IMR-90 (cell line): ENCODE data around the gene PPP1R37. TPM values are rescaled to one million over a fixed set of nuclear protein-coding genes. Genes with fewer than 3 reads are reported as not detected.
A peak's percentile ranks its signal among the peaks of the same experiment; 100 is the strongest.

Source experiments
- ATAC-seq: fragments of 200-7000 bp; cut with Tn5 transposase; 2 replicates; pipeline ENCODE4 v1.9.1; 2020; ENCODE audit warnings: low read depth, mild to moderate bottlenecking, moderate library complexity
- BruUV-seq: library from RNA; stranded (reverse); fragments of 400-500 nt; replicated peaks from 2 replicates; lab custom pipeline; 2021; lab: Mats Ljungman, UMichigan
- CTCF ChIA-PET: fragments of 300-600 bp; formaldehyde crosslinking; extraction: SDS; loops from one replicate; lab custom pipeline; 2021; ENCODE audit warnings: antibody characterized with exemption; lab: Yijun Ruan, JAX
- POLR2A ChIA-PET: fragments of 300-600 bp; sonication (Branson Sonifier 250); formaldehyde crosslinking; loops from one replicate; lab custom pipeline; 2022; ENCODE audit warnings: antibody characterized with exemption; ENCODE audit not compliant: unreplicated experiment; lab: Charles Lee
- DNase-seq: peaks from one replicate; pipeline ENCODE4 v3.0.0; 2013
- H2AFZ ChIP-seq: replicated peaks from 2 replicates; pipeline ENCODE3; 2013; ENCODE audit warnings: low read length, mild to moderate bottlenecking; ENCODE audit not compliant: poor library complexity
- H2AK5ac ChIP-seq: 2 replicates; pipeline ENCODE4 v1.6.1; 2013; ENCODE audit warnings: low read depth, low read length, inconsistent platforms
- H2AK9ac ChIP-seq: replicated peaks from 2 replicates; pipeline ENCODE3; 2013; ENCODE audit warnings: mild to moderate bottlenecking, low read depth, low read length, moderate library complexity; ENCODE audit not compliant: poor library complexity
- H2BK120ac ChIP-seq: 2 replicates; pipeline ENCODE4 v1.6.1; 2013; ENCODE audit warnings: low read depth, low read length, inconsistent platforms
- H2BK15ac ChIP-seq: 3 replicates; pipeline ENCODE4 v1.6.1; 2013; ENCODE audit warnings: low read depth, low read length, inconsistent platforms
- H2BK20ac ChIP-seq: 2 replicates; pipeline ENCODE4 v1.6.1; 2013; ENCODE audit warnings: low read depth, mild to moderate bottlenecking, inconsistent platforms, low read length, moderate library complexity
- H2BK5ac ChIP-seq: 2 replicates; pipeline ENCODE4 v1.6.1; 2013; ENCODE audit warnings: mild to moderate bottlenecking, low read depth, low read length, inconsistent platforms; ENCODE audit not compliant: poor library complexity, severe bottlenecking
- H3K14ac ChIP-seq: replicated peaks from 2 replicates; pipeline ENCODE4 v1.6.1; 2013; ENCODE audit warnings: low read depth, low read length, inconsistent platforms
- H3K18ac ChIP-seq: 2 replicates; pipeline ENCODE4 v1.6.1; 2013; ENCODE audit warnings: low read depth, low read length, control low read depth
- H3K23ac ChIP-seq: 2 replicates; pipeline ENCODE4 v1.6.1; 2013; ENCODE audit warnings: low read depth, low read length, inconsistent platforms
- H3K27ac ChIP-seq: 2 replicates; pipeline ENCODE4 v1.5.1; 2013; ENCODE audit warnings: mild to moderate bottlenecking, control low read depth, low read length; ENCODE audit not compliant: insufficient read depth
- H3K27me3 ChIP-seq: 2 replicates; pipeline ENCODE4 v1.6.1; 2013; ENCODE audit warnings: low read length; ENCODE audit not compliant: control insufficient read depth, insufficient read depth
- H3K36me3 ChIP-seq: 2 replicates; pipeline ENCODE4 v1.6.1; 2013; ENCODE audit warnings: low read length, mixed read lengths; ENCODE audit not compliant: control insufficient read depth, insufficient read depth
- H3K4ac ChIP-seq: 2 replicates; pipeline ENCODE4 v1.6.1; 2013; ENCODE audit warnings: low read depth, low read length, inconsistent platforms
- H3K4me1 ChIP-seq: 2 replicates; pipeline ENCODE4 v1.6.1; 2013; ENCODE audit warnings: low read length, mixed read lengths; ENCODE audit not compliant: control insufficient read depth, insufficient read depth
- H3K4me2 ChIP-seq: 2 replicates; pipeline ENCODE4 v1.6.1; 2013; ENCODE audit warnings: low read depth, mild to moderate bottlenecking, control low read depth, low read length, moderate library complexity
- H3K4me3 ChIP-seq: 2 replicates; pipeline ENCODE4 v1.5.1; 2013; ENCODE audit warnings: low read depth, mild to moderate bottlenecking, control low read depth, low read length, moderate library complexity; ENCODE audit not compliant: insufficient read depth
- H3K56ac ChIP-seq: 2 replicates; pipeline ENCODE4 v1.6.1; 2013; ENCODE audit warnings: low read length, inconsistent platforms; ENCODE audit not compliant: insufficient read depth; ENCODE audit errors: extremely low read depth
- H3K79me1 ChIP-seq, 2 experiments: 2 replicates each; pipeline ENCODE4 v1.6.1; 2013; ENCODE audit warnings: low read length in 2 of 2, inconsistent platforms in 1 of 2, low read depth in 1 of 2
- H3K9ac ChIP-seq: 2 replicates; pipeline ENCODE4 v1.6.1; 2013; ENCODE audit warnings: low read depth, low read length, control low read depth
- H3K9me1 ChIP-seq: 2 replicates; pipeline ENCODE4 v1.6.1; 2013; ENCODE audit warnings: low read length, inconsistent platforms; ENCODE audit not compliant: insufficient read depth
- H3K9me3 ChIP-seq: 2 replicates; pipeline ENCODE4 v1.6.1; 2013; ENCODE audit warnings: low read length; ENCODE audit not compliant: control insufficient read depth, insufficient read depth
- H4K20me1 ChIP-seq: 2 replicates; pipeline ENCODE4 v1.6.1; 2013; ENCODE audit warnings: low read length, inconsistent platforms; ENCODE audit not compliant: insufficient read depth
- H4K5ac ChIP-seq: 2 replicates; pipeline ENCODE4 v1.6.1; 2013; ENCODE audit warnings: mild to moderate bottlenecking, low read depth, low read length, control low read depth
- H4K8ac ChIP-seq, 2 experiments: 2 replicates each; pipeline ENCODE4 v1.6.1; 2013; ENCODE audit warnings: low read depth in 2 of 2, low read length in 2 of 2, control low read depth in 1 of 2, inconsistent platforms in 1 of 2
- H4K91ac ChIP-seq: 2 replicates; pipeline ENCODE4 v1.6.1; 2013; ENCODE audit warnings: low read depth, low read length, inconsistent platforms; ENCODE audit not compliant: insufficient read depth
- BHLHE40 ChIP-seq: fragments of 150-350 bp; IDR thresholded peaks from 2 replicates; pipeline ENCODE4 v1.6.1; 2016; ENCODE audit warnings: mild to moderate bottlenecking, low read depth, low read length
- CHD1 ChIP-seq: IDR thresholded peaks from 2 replicates; pipeline ENCODE4 v1.6.1; 2012; ENCODE audit warnings: low read depth, low read length, improper control_type of control experiment
- CTCF ChIP-seq: conservative IDR thresholded peaks from 2 replicates; pipeline ENCODE4 v1.5.1; 2012; ENCODE audit warnings: mild to moderate bottlenecking, low read depth, low read length, improper control_type of control experiment
- FOS ChIP-seq: fragments of 150-350 bp; IDR thresholded peaks from 2 replicates; pipeline ENCODE4 v1.6.1; 2016; ENCODE audit warnings: low read depth, low read length
- MAFK ChIP-seq: IDR thresholded peaks from 2 replicates; pipeline ENCODE4 v1.6.1; 2012; ENCODE audit warnings: low read depth, low read length, improper control_type of control experiment
- MXI1 ChIP-seq: IDR thresholded peaks from 2 replicates; pipeline ENCODE4 v1.6.1; 2012; ENCODE audit warnings: low read depth, mild to moderate bottlenecking, low read length, moderate library complexity, borderline replicate concordance
- NFE2L2 ChIP-seq: fragments of 150-350 bp; IDR thresholded peaks from 2 replicates; pipeline ENCODE4 v1.6.1; 2016; ENCODE audit warnings: low read depth, mild to moderate bottlenecking, low read length
- POLR2A ChIP-seq: IDR thresholded peaks from 2 replicates; pipeline ENCODE4 v1.6.1; 2012; ENCODE audit warnings: mild to moderate bottlenecking, low read depth, low read length
- RAD21 ChIP-seq: IDR thresholded peaks from 2 replicates; pipeline ENCODE4 v1.6.1; 2012; ENCODE audit warnings: low read length, improper control_type of control experiment
- RCOR1 ChIP-seq: IDR thresholded peaks from 2 replicates; pipeline ENCODE4 v1.6.1; 2012; ENCODE audit warnings: mild to moderate bottlenecking, low read length, improper control_type of control experiment; ENCODE audit not compliant: insufficient replicate concordance
- SMC3 ChIP-seq: fragments of 150-350 bp; IDR thresholded peaks from 2 replicates; pipeline ENCODE4 v1.6.1; 2016; ENCODE audit warnings: low read depth, mild to moderate bottlenecking, antibody characterized with exemption, low read length, moderate library complexity
- USF2 ChIP-seq: fragments of 150-350 bp; IDR thresholded peaks from 2 replicates; pipeline ENCODE4 v1.6.1; 2017; ENCODE audit warnings: mild to moderate bottlenecking, antibody characterized with exemption, low read length, low read depth
- WGBS, 2 experiments: methylation state at CpG; one replicate each; pipeline versions ENCODE4 v1.1.5 to v1.1.7; 2013; ENCODE audit warnings: missing lambda C conversion rate in 2 of 2; ENCODE audit not compliant: insufficient read length in 1 of 2; ENCODE audit errors: extremely low coverage in 2 of 2; 5-methylcytosine and 5-hydroxymethylcytosine counted together
- dilution Hi-C: fragments of 300-500 bp; cut with HindIII; formaldehyde crosslinking; loops from one replicate; pipeline ENCODE4 v1.14.3; 2018; ENCODE audit warnings: low sequenced_read_pairs; ENCODE audit not compliant: unreplicated experiment
- in situ Hi-C: fragments of 300-500 bp; cut with MboI; formaldehyde crosslinking; loops from 3 replicates; pipeline ENCODE4 v1.14.3; 2019; ENCODE audit warnings: low sequenced_read_pairs, inconsistent platforms, mixed read lengths
- intact Hi-C: fragments of 100-400 bp; cut with micrococcal nuclease; formaldehyde crosslinking; loops from 2 replicates; pipeline ENCODE4 v1.10.0; 2022
- polyA plus RNA-seq, 3 experiments: library from polyadenylated mRNA; depleted of rRNA; stranded (reverse); fragments of >200 nt; gene quantifications; 2 replicates each; pipeline ENCODE4 v1.2.3, GENCODE V29; 2012; ENCODE audit warnings: low replicate concordance in 1 of 3
- total RNA-seq: library from RNA; depleted of rRNA; stranded (reverse); fragments of >200 nt; gene quantifications from 2 replicates; pipeline ENCODE4 v1.2.3, GENCODE V29; 2012

The PPP1R37 gene
- total and polyA plus RNA-seq, 2 of the 4 experiments (the other 2 are of a cell fraction): 13.1 to 18.5 TPM

- H3K36me3 ChIP-seq: no peaks in the 10 kb centered on the region
- H3K18ac ChIP-seq: no peak overlapping the region
- H3K27ac ChIP-seq: no peak overlapping the region
- H3K27me3 ChIP-seq: peaks cover 25% of the 10 kb centered on the region
- no peak overlapping the region for H3K9ac ChIP-seq
- H4K20me1 ChIP-seq: peaks cover 8% of the 10 kb centered on the region
- 9% methylated on average over 44 of the region's 69 CpGs; no CpG with 5 or more reads in 1 of the 2 experiments for WGBS, 2 experiments
- CTCF ChIA-PET: no interaction called here
- BruUV-seq: no TSS peak
- H3K56ac ChIP-seq: no peak overlapping the region
- no peak overlapping the region for H2BK15ac ChIP-seq
- H2BK20ac ChIP-seq: no peak overlapping the region
- in situ Hi-C loops (no loop called here), dilution Hi-C loops (no loop called here), intact Hi-C loops (no loop called here)
- H3K23ac ChIP-seq: 0 out of 2 replicates have a peak overlapping the region, but pooled peaks have one; percentile 43
- no peaks in the 10 kb centered on the region for H3K9me3 ChIP-seq
- POLR2A ChIA-PET: no interaction called here
- H3K79me1 ChIP-seq: no peaks in the 10 kb centered on the region
- H2AK9ac ChIP-seq: peak overlapping the region; percentile 77
- ATAC-seq: peak; percentile 55
- H2BK120ac ChIP-seq: no peak overlapping the region
- no peak overlapping the region for H2AK5ac ChIP-seq
- DNase-seq: peak; percentile 48
- H2BK5ac ChIP-seq: no peak overlapping the region
- H3K4me3 ChIP-seq: no peak overlapping the region
- H4K5ac ChIP-seq: no peak overlapping the region
- H3K4ac ChIP-seq: no peak overlapping the region
- H3K9me1 ChIP-seq: peaks cover 7% of the 10 kb centered on the region; the same call in 1 of the 2 replicates
- no peak overlapping the region for H4K91ac ChIP-seq
- peak overlapping the region; percentile 86 for H2AFZ ChIP-seq
- TF ChIP-seq NFE2L2 (no peak), SMC3 (no peak), POLR2A (no peak), MAFK (no peak), MXI1 (peak; percentile 70; the same call in 1 of the 2 replicates), CTCF (no peak), FOS (no peak), RAD21 (no peak), USF2 (peak; percentile 39; the same call in 1 of the 2 replicates), CHD1 (no peak), RCOR1 (no peak), BHLHE40 (peak; percentile 93)
- H3K4me1 ChIP-seq: peaks cover 18% of the 10 kb centered on the region
- no peak overlapping the region for H4K8ac ChIP-seq
- peak overlapping the region; percentile 68 for H3K4me2 ChIP-seq
- no peak overlapping the region for H3K14ac ChIP-seq
These were observed 60.5 kb downstream of the PPP1R37 start for GRCh38 chr19:45153339-45154063.
